ENCODE results near the gene GDNF. TPM values are rescaled to one million over a fixed set of nuclear protein-coding genes. Genes with fewer than 3 reads are reported as not detected.

The GDNF gene
- polyA plus RNA-seq, 1 experiment, result 1.3 TPM

GRCh38 chr5:37837414-37838032 lies 2.3 kb downstream of the GDNF start:
- CTCF ChIA-PET, result interaction anchor here (0.9 to 3.3 kb wide), 27 partner anchors 10 to 467 kb away, joined by 3 to 67 read pairs (median 4); partner anchors contain the start of gene NUP155
- POLR2A ChIA-PET, result no interaction called here

GRCh38 chr5:37836592-37837413 lies 3.0 kb downstream of the GDNF start:
- TF ChIP-seq CTCF (IDR thresholded peaks at IDR 0.05; ENCODE audit: insufficient read depth, low read depth, low read length), result peak; percentile 26; the same call in 1 of the 2 replicates
- peak overlapping the region; percentile 62 for H3K4me3 ChIP-seq (ENCODE audit: low read depth, low read length)
- ChIA-PET POLR2A (interaction anchor here (0.6 to 0.7 kb wide), 2 partner anchors 59 to 341 kb away, joined by 3 to 13 read pairs; no protein-coding TSS in a partner anchor), CTCF (interaction anchor here (0.6 to 3.3 kb wide), 31 partner anchors 9 to 475 kb away, joined by 3 to 67 read pairs (median 4); partner anchors contain the start of gene NUP155)
- peaks cover 2% of the 10 kb centered on the region; the same call in 1 of the 2 replicates for H3K27me3 ChIP-seq (ENCODE audit: control insufficient read depth, insufficient read depth, low read length)
- DNase-seq (ENCODE audit: low read depth), result no peak
- H3K36me3 ChIP-seq (ENCODE audit: control insufficient read depth, insufficient read depth, low read length), result no peaks in the 10 kb centered on the region

More at GRCh38 chr5:37837414-37838032, 2.3 kb downstream of the GDNF start:
- Histone ChIP-seq H3K27me3 (ENCODE audit: control insufficient read depth, insufficient read depth, low read length) (peaks cover 2% of the 10 kb centered on the region; the same call in 1 of the 2 replicates), H3K4me3 (ENCODE audit: low read depth, low read length) (peak overlapping the region; percentile 62), H3K36me3 (ENCODE audit: control insufficient read depth, insufficient read depth, low read length) (no peaks in the 10 kb centered on the region)
- no peak for DNase-seq (ENCODE audit: low read depth)
- TF ChIP-seq CTCF (IDR thresholded peaks at IDR 0.05; ENCODE audit: insufficient read depth, low read depth, low read length), result peak; percentile 89

- no peak for DNase-seq (ENCODE audit: low read depth)
- POLR2A ChIA-PET, result interaction anchor here (0.6 to 0.7 kb wide), 2 partner anchors 59 to 341 kb away, joined by 3 to 13 read pairs; no protein-coding TSS in a partner anchor
- Histone ChIP-seq H3K4me3 (ENCODE audit: low read depth, low read length) (peak overlapping the region; percentile 62), H3K36me3 (ENCODE audit: control insufficient read depth, insufficient read depth, low read length) (no peaks in the 10 kb centered on the region), H3K27me3 (ENCODE audit: control insufficient read depth, insufficient read depth, low read length) (peaks cover 2% of the 10 kb centered on the region; the same call in 1 of the 2 replicates)
- CTCF ChIA-PET, result interaction anchor here (0.6 to 3.3 kb wide), 26 partner anchors 9 to 475 kb away, joined by 3 to 67 read pairs (median 4); partner anchors contain the start of gene NUP155
- no peak for TF ChIP-seq CTCF (IDR thresholded peaks at IDR 0.05; ENCODE audit: insufficient read depth, low read depth, low read length)
Measured at GRCh38 chr5:37836235-37836591, 3.6 kb downstream of the GDNF start.

GRCh38 chr5:37835380-37835973 lies 4.4 kb downstream of the GDNF start:
- ChIA-PET POLR2A (no interaction called here), CTCF (interaction anchor here (0.6 to 3.3 kb wide), 4 partner anchors 20 to 423 kb away, joined by 3 to 67 read pairs (median 8); no protein-coding TSS in a partner anchor)
- DNase-seq (ENCODE audit: low read depth), result no peak
- TF ChIP-seq CTCF (IDR thresholded peaks at IDR 0.05; ENCODE audit: insufficient read depth, low read depth, low read length), result no peak
- Histone ChIP-seq H3K4me3 (ENCODE audit: low read depth, low read length) (no peak overlapping the region), H3K36me3 (ENCODE audit: control insufficient read depth, insufficient read depth, low read length) (0 out of 2 replicates have a peak, but pooled peaks cover 2% of the 10 kb centered on the region), H3K27me3 (ENCODE audit: control insufficient read depth, insufficient read depth, low read length) (peaks cover 2% of the 10 kb centered on the region; the same call in 1 of the 2 replicates)
